Measurements from ENCODE around the gene KCNK18. TPM values are rescaled to one million over a fixed set of nuclear protein-coding genes. Genes with fewer than 3 reads are reported as not detected.

KCNK18 gene
- not detected in 2 replicates for total RNA-seq

GRCh38 chr10:117197189-117197588 lies at the start of gene KCNK18:
Gene KCNK18 (plus strand): TSS chr10:117197489. CDS start chr10:117197489, 0 bp downstream.

DNA sequence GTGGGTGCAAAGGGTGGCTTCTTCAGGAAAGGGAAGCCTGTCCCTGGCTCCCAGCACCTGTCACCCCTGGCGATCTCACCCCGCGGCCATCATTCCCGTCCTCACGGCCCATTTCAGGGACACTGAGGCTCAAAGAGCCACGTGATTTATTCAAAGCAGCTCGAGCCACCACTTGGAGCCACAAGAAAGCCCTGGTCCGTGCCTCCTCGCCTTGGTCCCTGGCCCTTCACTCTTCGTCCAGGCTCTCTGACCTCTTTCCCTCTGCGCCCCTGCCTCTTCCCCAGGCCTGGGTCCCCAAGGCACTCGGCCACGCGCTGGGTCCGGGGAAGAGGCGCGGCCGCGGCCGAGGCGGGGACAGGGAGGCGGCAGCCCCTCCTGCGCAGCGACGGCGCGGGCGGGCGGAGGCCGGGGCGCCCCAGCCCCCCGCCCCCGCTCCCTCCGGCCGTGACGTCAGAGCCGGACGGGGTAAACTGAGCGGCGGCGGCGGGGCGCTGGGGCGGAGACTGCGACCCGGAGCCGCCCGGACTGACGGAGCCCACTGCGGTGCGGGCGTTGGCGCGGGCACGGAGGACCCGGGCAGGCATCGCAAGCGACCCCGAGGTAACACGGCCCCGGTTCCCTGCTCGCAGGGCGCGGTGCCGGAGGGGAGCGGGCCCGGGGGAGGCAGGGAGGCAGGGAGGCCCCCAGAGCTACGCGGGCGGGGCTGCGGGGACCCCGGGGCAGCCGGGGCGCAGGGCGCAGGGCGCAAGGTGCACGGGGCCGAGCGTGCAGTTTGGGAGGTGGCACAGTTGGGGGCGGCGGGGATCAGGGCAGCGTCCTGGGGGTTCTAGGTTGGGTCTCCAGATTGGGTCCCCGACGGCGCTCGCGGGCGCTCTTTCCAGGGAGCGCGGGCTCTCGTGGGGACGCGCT lies 43.6 kb downstream of the KCNK18 start, which contains the start of gene SLC18A2:
Gene SLC18A2, plus strand, starts transcription at position 494 of the 909 bp plus-strand sequence. CDS start 580 bp downstream, outside the sequence.

Other genes with a start within 250 kb of the KCNK18 start
- gene SHTN1, start 192.3 kb upstream of the KCNK18 start, total RNA-seq = 3.1 and 5.1 TPM in 2 replicates
- gene VAX1, start 59.2 kb upstream of the KCNK18 start, total RNA-seq = under 0.01 TPM in 1 of 2 replicates, not detected in the other
- not detected in 2 replicates for gene SLC18A2, start 43.6 kb downstream of the KCNK18 start, total RNA-seq
- gene PDZD8, start 178.0 kb downstream of the KCNK18 start, total RNA-seq = 33.8 and 48.6 TPM in 2 replicates